GM21515 (cell line): Measurements from ENCODE around the gene EPHB4.
"Not testable (repeated sequence)": the region's sequence is repeated elsewhere in the genome, so short reads cannot be mapped to it uniquely, and the experiment has no call there.

ENCODE experiments used
- ATAC-seq: cut with Tn5 transposase; IDR thresholded peaks from one replicate; pipeline ENCODE4 v1.9.1; 2021; ENCODE audit not compliant: unreplicated experiment

EPHB4 gene

GRCh38 chr7:100822236-100823139 is 4.8 kb downstream of the EPHB4 start:
- no peak for ATAC-seq

- ATAC-seq: no peak
Observed at GRCh38 chr7:100819586-100819985, 7.7 kb downstream of the EPHB4 start.

GRCh38 chr7:100818825-100819224 is 8.5 kb downstream of the EPHB4 start:
- ATAC-seq: no peak

GRCh38 chr7:100818366-100818765 is 9.0 kb downstream of the EPHB4 start:
- no peak for ATAC-seq

- ATAC-seq: no peak
Observed at GRCh38 chr7:100817097-100817496, 10.2 kb downstream of the EPHB4 start.

- ATAC-seq: not testable (repeated sequence)
Observed at GRCh38 chr7:100816515-100816914, 10.8 kb downstream of the EPHB4 start.

GRCh38 chr7:100812729-100813128 is 14.6 kb downstream of the EPHB4 start:
- no peak for ATAC-seq

- ATAC-seq: no peak
Observed at GRCh38 chr7:100811480-100811879, 15.8 kb downstream of the EPHB4 start.

- ATAC-seq: no peak
Observed at GRCh38 chr7:100808354-100808875, 18.9 kb downstream of the EPHB4 start.

- ATAC-seq: not testable (repeated sequence)
Observed at GRCh38 chr7:100806883-100807282, 20.4 kb downstream of the EPHB4 start.

GRCh38 chr7:100806276-100806675 is 21.0 kb downstream of the EPHB4 start:
- ATAC-seq: no peak

GRCh38 chr7:100804681-100805431 is 22.5 kb downstream of the EPHB4 start:
- ATAC-seq: no peak

GRCh38 chr7:100803398-100804161 is 23.7 kb downstream of the EPHB4 start:
- ATAC-seq: peak; percentile 95

- ATAC-seq: no peak
Observed at GRCh38 chr7:100802951-100803350, 24.4 kb downstream of the EPHB4 start.

GRCh38 chr7:100801833-100802568 is 25.3 kb downstream of the EPHB4 start:
- ATAC-seq: no peak

GRCh38 chr7:100799037-100799896 is 28.1 kb downstream of the EPHB4 start:
- ATAC-seq: no peak

- no peak for ATAC-seq
Observed at GRCh38 chr7:100794741-100795140, 32.6 kb downstream of the EPHB4 start.

- no peak for ATAC-seq
Observed at GRCh38 chr7:100793806-100794660, 33.3 kb downstream of the EPHB4 start.
